Measurements from ENCODE around the gene KIF21A.
"Not testable (repeated sequence)": the region's sequence is repeated elsewhere in the genome, so short reads cannot be mapped to it uniquely, and the experiment has no call there.

Gene KIF21A

GRCh38 chr12:39329018-39329417, 113.9 kb downstream of the KIF21A start:
- H3K4me1 Mint-ChIP-seq (ENCODE audit: low read depth): peaks cover 10% of the 10 kb centered on the region
- H3K4me3 Mint-ChIP-seq: no peak overlapping the region
- H3K27me3 Mint-ChIP-seq (ENCODE audit: low read depth): no peaks in the 10 kb centered on the region
- H3K9me3 Mint-ChIP-seq: no peaks in the 10 kb centered on the region
- H3K27ac Mint-ChIP-seq: no peak overlapping the region
- H3K36me3 Mint-ChIP-seq (ENCODE audit: low read depth): peaks cover 9% of the 10 kb centered on the region

DNA sequence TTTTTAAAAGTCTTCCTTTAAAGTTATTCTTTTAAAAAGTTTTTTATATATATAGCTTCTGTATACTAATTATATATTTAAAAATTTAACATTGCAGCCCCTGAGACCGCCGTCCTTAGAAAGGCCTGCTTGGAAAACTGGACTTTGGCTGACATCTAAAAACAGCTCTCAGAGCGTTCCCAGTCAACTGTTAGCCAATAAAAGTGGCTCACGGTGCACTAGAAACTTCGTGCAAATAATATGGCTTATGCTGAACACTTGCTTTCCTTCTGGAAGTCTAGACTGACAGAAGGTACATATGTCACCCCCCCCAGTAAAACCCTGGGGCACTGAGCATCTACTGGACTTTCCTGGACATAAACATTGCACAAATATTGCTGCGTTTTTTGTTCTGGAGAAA, 115.0 kb downstream of the KIF21A start:
- Mint-ChIP-seq H3K36me3 (ENCODE audit: low read depth) (peaks cover 9% of the 10 kb centered on the region), H3K9me3 (no peaks in the 10 kb centered on the region), H3K4me3 (no peak overlapping the region), H3K4me1 (ENCODE audit: low read depth) (peaks cover 10% of the 10 kb centered on the region), H3K27ac (no peak overlapping the region), H3K27me3 (ENCODE audit: low read depth) (no peaks in the 10 kb centered on the region)

- no peaks in the 10 kb centered on the region for H3K9me3 Mint-ChIP-seq
- H3K4me1 Mint-ChIP-seq (ENCODE audit: low read depth): peaks cover 10% of the 10 kb centered on the region
- no peak overlapping the region for H3K27ac Mint-ChIP-seq
Measured at GRCh38 chr12:39327510-39327909, 115.4 kb downstream of the KIF21A start.

GRCh38 chr12:39319180-39319579, 123.7 kb downstream of the KIF21A start:
- no peaks in the 10 kb centered on the region for H3K36me3 Mint-ChIP-seq (ENCODE audit: low read depth)
- H3K4me1 Mint-ChIP-seq (ENCODE audit: low read depth): no peaks in the 10 kb centered on the region
- no peaks in the 10 kb centered on the region for H3K9me3 Mint-ChIP-seq
- H3K27me3 Mint-ChIP-seq (ENCODE audit: low read depth): no peaks in the 10 kb centered on the region
- no peak overlapping the region for H3K4me3 Mint-ChIP-seq
- no peak overlapping the region for H3K27ac Mint-ChIP-seq

More at GRCh38 chr12:39327510-39327909, 115.4 kb downstream of the KIF21A start:
- Mint-ChIP-seq H3K36me3 (ENCODE audit: low read depth) (peaks cover 9% of the 10 kb centered on the region), H3K27me3 (ENCODE audit: low read depth) (no peaks in the 10 kb centered on the region), H3K4me3 (no peak overlapping the region)

DNA sequence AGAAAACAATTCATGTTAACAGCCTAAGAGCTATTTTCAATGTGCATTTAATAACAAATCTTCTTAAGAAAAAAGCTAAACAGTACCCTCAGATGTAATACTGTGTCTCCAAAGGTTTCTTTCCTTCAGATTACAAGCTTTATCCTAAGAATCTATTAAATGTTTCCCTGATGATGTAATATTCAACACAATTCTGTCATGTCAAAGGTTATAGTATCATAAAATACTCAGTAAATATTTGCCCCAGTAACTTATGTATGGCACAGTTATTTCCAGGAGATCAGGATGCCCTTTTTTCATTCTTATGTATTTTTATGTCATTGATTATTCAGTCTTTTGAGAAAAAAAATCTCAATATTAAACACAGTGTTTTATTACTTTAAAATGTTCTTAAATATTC, 128.4 kb downstream of the KIF21A start:
- Mint-ChIP-seq H3K4me3 (no peak overlapping the region), H3K36me3 (ENCODE audit: low read depth) (peaks cover 3% of the 10 kb centered on the region), H3K27me3 (ENCODE audit: low read depth) (no peaks in the 10 kb centered on the region)

DNA sequence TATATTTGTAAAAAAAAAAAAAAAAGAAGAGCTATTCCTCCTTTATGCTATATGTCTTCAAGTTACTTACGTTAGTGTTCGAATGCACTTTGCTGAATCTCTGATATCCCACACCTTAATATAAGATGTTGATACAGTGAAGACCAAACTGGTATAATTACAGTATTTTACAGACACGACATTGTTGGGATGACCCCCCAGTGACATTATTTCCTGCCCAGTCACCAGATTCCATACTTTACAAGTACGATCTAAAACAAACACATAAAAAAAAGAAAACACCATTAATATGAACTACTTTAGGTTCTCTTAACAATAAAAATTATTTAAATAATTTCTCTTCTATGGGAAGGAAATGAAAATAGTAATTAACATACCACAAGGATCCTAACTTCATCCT, 133.4 kb downstream of the KIF21A start:
- peaks cover 5% of the 10 kb centered on the region for H3K36me3 Mint-ChIP-seq (ENCODE audit: low read depth)
- no peak overlapping the region for H3K27ac Mint-ChIP-seq
- H3K27me3 Mint-ChIP-seq (ENCODE audit: low read depth): no peaks in the 10 kb centered on the region
- H3K9me3 Mint-ChIP-seq: no peaks in the 10 kb centered on the region
- no peak overlapping the region for H3K4me3 Mint-ChIP-seq
- no peaks in the 10 kb centered on the region for H3K4me1 Mint-ChIP-seq (ENCODE audit: low read depth)

More for the DNA sequence above, 128.4 kb downstream of the KIF21A start:
- Mint-ChIP-seq H3K27ac (no peak overlapping the region), H3K4me1 (ENCODE audit: low read depth) (no peaks in the 10 kb centered on the region), H3K9me3 (no peaks in the 10 kb centered on the region)

- Mint-ChIP-seq H3K4me3 (no peak overlapping the region), H3K4me1 (ENCODE audit: low read depth) (no peaks in the 10 kb centered on the region), H3K27me3 (ENCODE audit: low read depth) (no peaks in the 10 kb centered on the region), H3K9me3 (no peaks in the 10 kb centered on the region), H3K36me3 (ENCODE audit: low read depth) (peaks cover 8% of the 10 kb centered on the region), H3K27ac (no peak overlapping the region)
Measured at GRCh38 chr12:39301422-39301821, 141.5 kb downstream of the KIF21A start.

DNA sequence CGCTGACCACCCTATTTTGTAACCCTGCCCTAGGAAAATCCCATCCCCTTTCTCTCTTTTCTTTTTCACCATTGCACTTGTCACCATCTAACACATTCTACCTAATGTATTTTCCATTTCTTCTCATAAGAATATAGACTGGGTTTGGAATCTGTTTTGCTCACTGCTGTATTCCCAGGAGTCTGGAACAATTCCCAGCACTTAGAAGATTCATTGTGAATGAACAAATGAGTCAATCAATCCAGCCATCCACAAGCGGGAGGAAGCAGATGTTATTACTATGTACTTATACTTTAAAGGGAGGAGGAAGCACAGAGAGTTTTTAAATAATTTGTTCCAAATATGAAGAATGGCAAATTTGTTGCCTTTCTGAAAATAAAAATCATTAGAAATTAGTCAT, 142.1 kb downstream of the KIF21A start:
- H3K4me1 Mint-ChIP-seq (ENCODE audit: low read depth): no peaks in the 10 kb centered on the region
- no peak overlapping the region for H3K27ac Mint-ChIP-seq
- peaks cover 8% of the 10 kb centered on the region for H3K36me3 Mint-ChIP-seq (ENCODE audit: low read depth)
- no peaks in the 10 kb centered on the region for H3K9me3 Mint-ChIP-seq
- no peak overlapping the region for H3K4me3 Mint-ChIP-seq
- no peaks in the 10 kb centered on the region for H3K27me3 Mint-ChIP-seq (ENCODE audit: low read depth)

DNA sequence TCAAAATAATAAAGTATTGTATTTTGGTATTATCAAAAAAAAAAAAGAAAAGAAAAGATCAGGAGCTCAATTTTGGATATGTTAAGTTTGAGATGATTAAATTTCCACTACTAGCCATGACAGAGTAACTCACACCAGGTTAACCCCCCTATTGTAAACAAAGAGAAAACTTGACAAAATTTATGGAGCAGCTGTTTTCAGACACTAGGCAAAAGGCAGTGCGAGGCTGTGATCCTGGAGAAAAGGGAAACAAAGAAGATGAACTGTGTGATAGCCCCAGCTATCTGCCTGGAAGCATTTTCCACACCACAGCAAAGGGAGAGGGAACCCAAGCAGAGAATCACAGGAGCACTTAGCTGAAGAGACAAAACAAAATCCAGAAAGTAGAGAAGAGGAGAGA, 145.0 kb downstream of the KIF21A start:
- Mint-ChIP-seq H3K4me1 (ENCODE audit: low read depth) (no peaks in the 10 kb centered on the region), H3K9me3 (no peaks in the 10 kb centered on the region), H3K27ac (no peak overlapping the region), H3K4me3 (no peak overlapping the region), H3K36me3 (ENCODE audit: low read depth) (peaks cover 4% of the 10 kb centered on the region), H3K27me3 (ENCODE audit: low read depth) (no peaks in the 10 kb centered on the region)

DNA sequence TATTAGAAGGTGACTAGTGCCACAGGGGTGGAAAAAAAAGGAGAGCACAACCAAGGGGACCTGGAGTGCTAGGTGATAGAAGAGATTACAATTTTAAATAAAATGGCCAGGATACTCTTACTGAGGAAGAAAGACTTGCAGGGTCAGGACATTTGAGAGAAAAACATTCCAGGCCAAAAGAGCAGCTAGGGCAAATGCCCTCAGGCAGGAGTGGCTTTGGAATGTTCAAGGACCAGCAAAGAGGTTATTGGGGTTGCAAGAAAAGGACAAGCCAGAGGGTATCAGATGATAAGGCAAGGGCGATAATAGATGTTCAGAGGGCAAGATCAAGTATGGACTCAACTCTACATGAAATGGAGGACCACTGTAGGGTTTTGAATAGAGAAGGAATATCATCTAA, 146.4 kb downstream of the KIF21A start:
- H3K9me3 Mint-ChIP-seq: no peaks in the 10 kb centered on the region
- H3K4me3 Mint-ChIP-seq: no peak overlapping the region
- no peak overlapping the region for H3K27ac Mint-ChIP-seq
- H3K36me3 Mint-ChIP-seq (ENCODE audit: low read depth): peaks cover 2% of the 10 kb centered on the region
- H3K27me3 Mint-ChIP-seq (ENCODE audit: low read depth): no peaks in the 10 kb centered on the region
- no peaks in the 10 kb centered on the region for H3K4me1 Mint-ChIP-seq (ENCODE audit: low read depth)

DNA sequence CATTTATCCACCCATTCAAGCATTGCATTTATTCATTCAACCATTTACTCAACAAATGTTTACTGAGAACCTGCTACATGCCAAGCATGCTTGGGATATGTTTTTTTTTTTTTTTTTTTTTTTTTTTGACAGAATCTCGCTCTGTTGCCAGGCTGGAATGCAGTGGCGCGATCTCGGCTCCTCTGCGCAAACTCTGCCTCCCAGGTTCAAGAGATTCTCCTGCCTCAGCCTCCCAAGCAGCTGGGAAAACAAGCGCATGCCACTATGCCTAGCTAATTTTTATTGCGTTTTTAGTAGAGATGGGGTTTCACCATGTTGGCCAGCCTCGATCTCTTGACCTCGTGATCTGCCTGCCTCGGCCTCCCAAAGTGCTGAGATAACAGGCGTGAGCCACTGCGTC, 147.3 kb downstream of the KIF21A start:
- not testable (repeated sequence) for H3K36me3 Mint-ChIP-seq (ENCODE audit: low read depth); H3K9me3 Mint-ChIP-seq; H3K27ac Mint-ChIP-seq; H3K4me1 Mint-ChIP-seq (ENCODE audit: low read depth); H3K4me3 Mint-ChIP-seq; H3K27me3 Mint-ChIP-seq (ENCODE audit: low read depth)

DNA sequence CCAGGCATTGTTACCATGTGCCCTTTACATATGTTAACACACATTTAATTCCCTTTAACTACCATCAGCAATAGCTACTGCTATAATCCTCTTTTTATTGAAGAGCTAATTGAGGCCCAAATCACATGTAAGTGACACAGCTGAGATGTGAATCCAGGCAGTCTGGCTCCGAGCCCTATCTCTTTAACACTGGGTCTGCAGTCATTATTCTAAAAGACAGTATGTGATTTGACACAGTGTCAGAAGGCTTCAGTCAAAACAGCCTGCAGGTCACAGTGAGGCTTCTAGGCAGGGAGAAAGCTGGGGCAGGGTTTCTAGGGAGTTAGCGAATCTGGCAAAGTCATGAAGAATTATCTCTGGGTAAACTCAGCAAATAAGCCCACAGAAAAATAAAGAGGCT, 148.2 kb downstream of the KIF21A start:
- no peaks in the 10 kb centered on the region for H3K4me1 Mint-ChIP-seq (ENCODE audit: low read depth)
- no peaks in the 10 kb centered on the region for H3K9me3 Mint-ChIP-seq
- H3K27me3 Mint-ChIP-seq (ENCODE audit: low read depth): no peaks in the 10 kb centered on the region
- no peak overlapping the region for H3K4me3 Mint-ChIP-seq
- H3K27ac Mint-ChIP-seq: no peak overlapping the region
- peaks cover 2% of the 10 kb centered on the region for H3K36me3 Mint-ChIP-seq (ENCODE audit: low read depth)

DNA sequence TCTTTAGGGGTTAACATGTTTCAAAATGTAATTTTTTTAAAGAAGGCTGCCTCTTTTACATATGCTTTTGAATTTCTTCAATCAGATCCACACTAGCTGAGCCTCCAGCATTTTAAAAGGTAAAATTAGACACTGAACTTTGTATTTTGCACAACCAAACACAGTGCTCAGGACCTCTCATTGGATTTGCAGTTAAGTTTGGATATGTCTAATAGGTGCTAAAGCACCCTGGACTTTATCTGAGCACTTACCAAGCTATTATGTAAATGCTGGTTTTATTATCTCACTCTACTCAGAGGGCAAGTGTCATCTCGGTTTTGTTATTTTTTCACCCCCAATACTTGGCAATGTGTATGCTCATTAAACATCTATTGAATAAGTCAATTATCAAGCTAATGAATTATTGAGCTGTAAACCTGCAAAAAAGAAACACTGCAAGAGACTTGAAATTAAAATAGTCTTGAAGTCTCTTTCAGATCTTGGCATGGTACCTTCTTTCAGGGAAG, 150.7 kb downstream of the KIF21A start:
- H3K9me3 Mint-ChIP-seq: no peaks in the 10 kb centered on the region
- H3K36me3 Mint-ChIP-seq (ENCODE audit: low read depth): peaks cover 2% of the 10 kb centered on the region
- H3K27ac Mint-ChIP-seq: no peak overlapping the region
- peaks cover 7% of the 10 kb centered on the region for H3K27me3 Mint-ChIP-seq (ENCODE audit: low read depth)
- H3K4me3 Mint-ChIP-seq: no peak overlapping the region
- H3K4me1 Mint-ChIP-seq (ENCODE audit: low read depth): no peaks in the 10 kb centered on the region

GRCh38 chr12:39287817-39288216, 155.1 kb downstream of the KIF21A start:
- Mint-ChIP-seq H3K9me3 (no peaks in the 10 kb centered on the region), H3K4me1 (ENCODE audit: low read depth) (no peaks in the 10 kb centered on the region), H3K4me3 (no peak overlapping the region), H3K27ac (no peak overlapping the region), H3K27me3 (ENCODE audit: low read depth) (peaks cover 10% of the 10 kb centered on the region), H3K36me3 (ENCODE audit: low read depth) (no peaks in the 10 kb centered on the region)

DNA sequence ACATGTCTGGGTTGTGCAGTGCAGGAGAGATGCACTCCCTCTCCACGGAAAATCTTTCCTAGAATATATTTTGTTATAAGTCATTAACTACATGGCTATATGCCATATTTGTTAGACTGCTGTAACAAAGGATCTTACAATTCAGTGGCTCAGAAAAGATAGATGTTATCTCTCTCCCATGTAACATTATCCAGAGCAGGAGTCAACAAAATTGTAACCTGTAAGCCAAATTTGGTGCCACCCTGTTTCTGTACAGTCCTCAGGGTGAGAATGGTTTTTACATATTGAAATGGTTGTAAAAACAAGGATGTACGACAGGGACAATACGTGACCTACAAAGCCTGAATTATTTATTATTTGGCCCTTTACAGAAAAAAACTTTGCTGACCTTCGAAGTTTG, 155.5 kb downstream of the KIF21A start:
- Mint-ChIP-seq H3K27ac (no peak overlapping the region), H3K27me3 (ENCODE audit: low read depth) (peaks cover 10% of the 10 kb centered on the region), H3K4me3 (no peak overlapping the region), H3K36me3 (ENCODE audit: low read depth) (no peaks in the 10 kb centered on the region), H3K4me1 (ENCODE audit: low read depth) (no peaks in the 10 kb centered on the region), H3K9me3 (no peaks in the 10 kb centered on the region)

GRCh38 chr12:39278426-39278825, 164.5 kb downstream of the KIF21A start:
- Mint-ChIP-seq H3K27ac (no peak overlapping the region), H3K4me3 (no peak overlapping the region), H3K36me3 (ENCODE audit: low read depth) (no peaks in the 10 kb centered on the region), H3K27me3 (ENCODE audit: low read depth) (peaks cover 22% of the 10 kb centered on the region), H3K4me1 (ENCODE audit: low read depth) (no peaks in the 10 kb centered on the region), H3K9me3 (no peaks in the 10 kb centered on the region)

All from T-helper 1 cell treated with Interleukin-12 subunit alpha and Interleukin-12 subunit beta and Interleukin-4 antibody, amounts not matched to agents 30 μg/mL and 1 μg/mL, for 36 hours (primary cell).